IMR-90 (cell line): ENCODE results near the gene ADIG.

Experiments used
- CEBPB ChIP-seq: IDR thresholded peaks from 2 replicates; pipeline ENCODE4 v1.6.1; 2012; ENCODE audit warnings: low read depth, low read length, improper control_type of control experiment
- CTCF ChIP-seq: conservative IDR thresholded peaks from 2 replicates; pipeline ENCODE4 v1.5.1; 2012; ENCODE audit warnings: mild to moderate bottlenecking, low read depth, low read length, improper control_type of control experiment
- NFE2L2 ChIP-seq: fragments of 150-350 bp; IDR thresholded peaks from 2 replicates; pipeline ENCODE4 v1.6.1; 2016; ENCODE audit warnings: low read depth, mild to moderate bottlenecking, low read length
- POLR2A ChIP-seq: IDR thresholded peaks from 2 replicates; pipeline ENCODE4 v1.6.1; 2012; ENCODE audit warnings: mild to moderate bottlenecking, low read depth, low read length
- RFX5 ChIP-seq: IDR thresholded peaks from 2 replicates; pipeline ENCODE4 v1.8.0; 2012; ENCODE audit warnings: low read depth, mild to moderate bottlenecking, low read length, moderate library complexity
- SMC3 ChIP-seq: fragments of 150-350 bp; IDR thresholded peaks from 2 replicates; pipeline ENCODE4 v1.6.1; 2016; ENCODE audit warnings: low read depth, mild to moderate bottlenecking, antibody characterized with exemption, low read length, moderate library complexity
- TF ChIP-seq, protein P1 (sequence below): fragments of 150-350 bp; IDR thresholded peaks from 2 replicates; pipeline ENCODE4 v1.6.1; 2016; ENCODE audit warnings: low read depth, mild to moderate bottlenecking, low read length, moderate library complexity, borderline replicate concordance

GRCh38 chr20:38604873-38605303, 23.9 kb downstream of the ADIG start:
- TF ChIP-seq CTCF (no peak), SMC3 (no peak), POLR2A (no peak), CEBPB (no peak), RFX5 (no peak), NFE2L2 (no peak)
- TF ChIP-seq, protein P1, sequence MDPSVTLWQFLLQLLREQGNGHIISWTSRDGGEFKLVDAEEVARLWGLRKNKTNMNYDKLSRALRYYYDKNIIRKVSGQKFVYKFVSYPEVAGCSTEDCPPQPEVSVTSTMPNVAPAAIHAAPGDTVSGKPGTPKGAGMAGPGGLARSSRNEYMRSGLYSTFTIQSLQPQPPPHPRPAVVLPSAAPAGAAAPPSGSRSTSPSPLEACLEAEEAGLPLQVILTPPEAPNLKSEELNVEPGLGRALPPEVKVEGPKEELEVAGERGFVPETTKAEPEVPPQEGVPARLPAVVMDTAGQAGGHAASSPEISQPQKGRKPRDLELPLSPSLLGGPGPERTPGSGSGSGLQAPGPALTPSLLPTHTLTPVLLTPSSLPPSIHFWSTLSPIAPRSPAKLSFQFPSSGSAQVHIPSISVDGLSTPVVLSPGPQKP = no peak
